Skeletal muscle tissue (tissue), 4 donors: ENCODE results near the gene OSGEP. TPM values are rescaled to one million over a fixed set of nuclear protein-coding genes. Genes with fewer than 3 reads are reported as not detected.

Source experiments
- H3K27ac ChIP-seq: one replicate; pipeline ENCODE4 v1.7.0; 2013; ENCODE audit warnings: mild to moderate bottlenecking, low read depth, low read length, inconsistent platforms
- H3K27me3 ChIP-seq, 3 donors: one replicate each; pipeline ENCODE4 v1.7.0; 2013; ENCODE audit warnings: low read length in 3 of 3; ENCODE audit not compliant: control insufficient read depth in 3 of 3, insufficient read depth in 3 of 3
- H3K36me3 ChIP-seq, 3 donors: one replicate each; pipeline ENCODE4 v1.7.0; 2013; ENCODE audit warnings: low read length in 3 of 3; ENCODE audit not compliant: control insufficient read depth in 3 of 3, insufficient read depth in 3 of 3
- H3K4me1 ChIP-seq, 3 donors: one replicate each; pipeline ENCODE4 v1.7.0; 2013; ENCODE audit warnings: low read length in 3 of 3, mild to moderate bottlenecking in 3 of 3; ENCODE audit not compliant: control insufficient read depth in 3 of 3, insufficient read depth in 3 of 3
- H3K4me3 ChIP-seq, 3 donors: one replicate each; pipeline ENCODE4 v1.7.0; 2013; ENCODE audit warnings: low read length in 3 of 3
- H3K9ac ChIP-seq, 3 donors: one replicate each; pipeline ENCODE4 v1.7.0; 2013; ENCODE audit warnings: low read length in 3 of 3, mild to moderate bottlenecking in 3 of 3, moderate library complexity in 2 of 3, low read depth in 1 of 3
- H3K9me3 ChIP-seq, 3 donors: one replicate each; pipeline ENCODE4 v1.7.0; 2013; ENCODE audit warnings: low read length in 3 of 3; ENCODE audit not compliant: control insufficient read depth in 3 of 3
- total RNA-seq: library from RNA; depleted of rRNA; stranded (reverse); fragments of >200 nt; gene quantifications from one replicate; pipeline ENCODE4 v1.2.3, GENCODE V29; 2014
- donor health status: Osteomylitis.

Gene OSGEP
- total RNA-seq, 1 donor from 2014 or later, result 26.6 TPM

- H3K9ac ChIP-seq, result no peak overlapping the region
- H3K4me3 ChIP-seq, result no peak overlapping the region
- no peak overlapping the region for H3K27ac ChIP-seq
- no peaks in the 10 kb centered on the region for H3K9me3 ChIP-seq
- peaks cover 0 to 4% (median 3%) of the 10 kb centered on the region in 3 donors for H3K4me1 ChIP-seq
- no peaks in the 10 kb centered on the region for H3K27me3 ChIP-seq
- H3K36me3 ChIP-seq, result peaks cover 7 to 13% (median 8%) of the 10 kb centered on the region in 3 donors
Measured at GRCh38 chr14:20421267-20421666, 33.3 kb downstream of the OSGEP start.

GRCh38 chr14:20419419-20419818 is 35.2 kb downstream of the OSGEP start:
- H3K27ac ChIP-seq, result no peak overlapping the region

DNA sequence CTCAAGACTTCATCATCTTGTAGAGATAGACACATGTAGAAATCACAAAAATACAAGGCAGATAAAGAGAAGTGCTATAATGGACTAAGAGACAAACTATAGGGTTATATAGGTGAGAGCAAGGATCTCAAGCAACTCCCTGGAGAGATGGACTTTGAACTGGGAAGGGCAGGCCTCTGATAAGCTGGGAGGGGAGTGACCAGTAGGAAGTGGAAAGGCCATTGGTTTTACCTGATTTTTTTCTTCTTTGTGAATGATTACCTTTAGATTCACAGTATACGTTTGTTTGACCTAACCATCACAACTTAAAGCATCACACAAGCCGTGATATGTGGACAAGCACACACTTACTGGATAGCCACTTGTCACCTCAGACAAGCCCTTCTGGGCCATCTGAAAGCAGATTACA is 36.1 kb downstream of the OSGEP start:
- H3K9ac ChIP-seq, result no peak overlapping the region
- H3K36me3 ChIP-seq, result no peaks in the 10 kb centered on the region
- H3K4me1 ChIP-seq, result peaks cover 3 to 10% (median 5%) of the 10 kb centered on the region in 3 donors
- no peaks in the 10 kb centered on the region for H3K27me3 ChIP-seq
- no peak overlapping the region for H3K4me3 ChIP-seq
- H3K27ac ChIP-seq, result no peak overlapping the region
- no peaks in the 10 kb centered on the region for H3K9me3 ChIP-seq

More at GRCh38 chr14:20419419-20419818, 35.2 kb downstream of the OSGEP start:
- no peaks in the 10 kb centered on the region for H3K27me3 ChIP-seq
- H3K9me3 ChIP-seq, result no peaks in the 10 kb centered on the region
- H3K4me1 ChIP-seq, result peaks cover 0 to 4% (median 3%) of the 10 kb centered on the region in 3 donors
- no peak overlapping the region for H3K4me3 ChIP-seq
- no peak overlapping the region for H3K9ac ChIP-seq
- no peaks in the 10 kb centered on the region for H3K36me3 ChIP-seq

DNA sequence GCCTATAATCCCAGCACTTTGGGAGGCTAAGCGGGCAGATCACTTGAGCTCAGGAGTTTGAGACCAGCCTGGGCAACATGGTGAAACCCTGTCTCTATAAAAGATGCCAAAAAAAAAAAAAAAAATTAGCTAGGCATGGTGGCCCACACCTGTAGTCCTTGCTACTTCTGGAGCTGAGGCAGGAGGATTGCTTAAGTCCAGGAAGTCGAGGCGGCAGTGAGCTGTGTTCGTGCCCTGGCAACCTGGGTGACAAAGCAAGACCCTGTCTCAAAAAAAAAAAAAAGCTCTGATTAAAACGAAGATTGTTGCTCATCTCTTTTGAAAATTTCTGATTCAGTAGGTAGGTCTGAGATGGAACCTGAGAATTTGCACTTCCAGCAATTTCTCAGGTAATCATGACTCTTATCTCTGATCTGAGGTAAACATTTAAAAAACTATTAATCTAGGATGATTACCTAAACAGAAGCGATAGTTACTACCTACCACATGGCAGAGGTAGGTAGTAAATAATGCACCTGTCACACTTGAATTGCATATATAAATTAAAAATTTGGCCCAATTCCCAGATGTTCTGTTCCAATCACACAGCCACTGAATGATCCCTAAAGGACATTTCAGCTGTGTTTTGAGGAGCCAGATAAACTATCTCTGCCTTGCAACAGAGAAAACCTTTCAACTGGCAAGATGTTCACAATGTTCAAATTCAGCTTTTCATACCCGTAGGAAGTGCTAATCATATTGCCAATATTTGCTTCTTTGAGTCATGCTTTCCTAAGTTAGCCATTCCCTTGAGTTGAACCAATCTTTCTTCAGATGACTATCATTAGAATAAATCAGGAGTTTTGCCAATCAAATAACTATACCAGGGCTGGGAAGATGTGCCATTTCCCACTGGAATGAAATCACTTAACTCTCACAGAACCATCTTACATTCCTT is 37.1 kb downstream of the OSGEP start:
- H3K4me1 ChIP-seq, result peaks cover 3 to 16% (median 5%) of the 10 kb centered on the region in 3 donors
- no peak overlapping the region for H3K4me3 ChIP-seq
- H3K27me3 ChIP-seq, result no peaks in the 10 kb centered on the region
- no peak overlapping the region for H3K9ac ChIP-seq
- no peaks in the 10 kb centered on the region for H3K36me3 ChIP-seq
- no peak overlapping the region for H3K27ac ChIP-seq
- H3K9me3 ChIP-seq, result no peaks in the 10 kb centered on the region

GRCh38 chr14:20416223-20416622 is 38.4 kb downstream of the OSGEP start:
- H3K36me3 ChIP-seq, result no peaks in the 10 kb centered on the region
- H3K27me3 ChIP-seq, result no peaks in the 10 kb centered on the region
- H3K4me3 ChIP-seq, result no peak overlapping the region
- no peaks in the 10 kb centered on the region for H3K9me3 ChIP-seq
- no peak overlapping the region for H3K9ac ChIP-seq
- peaks cover 7 to 19% (median 7%) of the 10 kb centered on the region in 3 donors for H3K4me1 ChIP-seq
- H3K27ac ChIP-seq, result no peak overlapping the region

DNA sequence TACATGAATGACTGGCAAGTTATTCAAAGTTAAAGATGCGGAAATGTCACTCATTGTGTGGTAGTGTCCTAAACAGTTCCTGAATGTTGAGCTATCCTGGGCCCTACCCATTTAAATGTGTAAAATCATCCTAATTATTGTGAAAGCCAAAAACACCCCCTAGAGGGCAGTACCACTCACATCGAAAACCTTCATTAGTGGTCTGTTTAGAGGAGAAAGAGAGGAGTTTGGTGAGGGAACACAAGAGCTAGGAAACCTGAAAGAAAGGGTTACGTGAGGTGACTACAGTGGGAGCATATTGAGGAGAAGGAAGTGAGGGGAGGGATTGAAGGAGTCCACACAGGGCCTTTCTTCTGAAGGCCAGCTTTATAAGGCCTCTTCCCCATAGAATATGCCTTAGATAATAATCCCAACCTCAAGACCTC is 38.8 kb downstream of the OSGEP start:
- H3K36me3 ChIP-seq, result no peaks in the 10 kb centered on the region
- H3K27ac ChIP-seq, result no peak overlapping the region
- H3K27me3 ChIP-seq, result no peaks in the 10 kb centered on the region
- no peak overlapping the region for H3K9ac ChIP-seq
- H3K4me3 ChIP-seq, result no peak overlapping the region
- H3K4me1 ChIP-seq, result peaks cover 7 to 19% (median 7%) of the 10 kb centered on the region in 3 donors
- no peaks in the 10 kb centered on the region for H3K9me3 ChIP-seq

DNA sequence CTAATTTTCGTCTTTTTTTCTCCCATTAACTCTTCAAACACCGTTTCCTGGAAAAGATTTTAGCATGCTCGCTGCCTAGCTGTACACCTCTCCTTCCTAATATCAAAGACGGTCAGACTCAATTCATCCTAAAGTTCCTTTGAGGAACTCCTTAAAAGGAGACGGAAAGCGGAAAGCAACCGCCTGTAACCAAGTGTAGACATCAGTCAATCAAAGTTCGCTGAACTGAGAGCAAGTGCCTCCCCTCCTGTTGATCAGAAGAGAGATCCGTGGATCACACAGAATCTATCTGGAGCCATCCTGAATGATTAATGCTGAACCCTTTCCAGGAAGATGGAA is 40.9 kb downstream of the OSGEP start:
- H3K9me3 ChIP-seq, result no peaks in the 10 kb centered on the region
- peak overlapping the region; percentile 88 to 97 (median 93) for H3K9ac ChIP-seq
- H3K4me1 ChIP-seq, result peaks cover 9 to 21% (median 13%) of the 10 kb centered on the region in 3 donors
- H3K36me3 ChIP-seq, result no peaks in the 10 kb centered on the region
- H3K27ac ChIP-seq, result peak overlapping the region; percentile 91
- peak overlapping the region; percentile 79 to 95 (median 92) for H3K4me3 ChIP-seq
- H3K27me3 ChIP-seq, result no peaks in the 10 kb centered on the region

- H3K4me3 ChIP-seq, result peak within 1 kb of the TSS; percentile 79 to 95 (median 92)
- H3K9me3 ChIP-seq, result no peaks in the 10 kb centered on the region
- peaks cover 13 to 25% (median 14%) of the 10 kb centered on the region in 3 donors for H3K4me1 ChIP-seq
- peaks cover under 1 to 2% (median 2%) of the 10 kb centered on the region in 3 donors for H3K36me3 ChIP-seq
- peak within 1 kb of the TSS; percentile 88 to 97 (median 93) for H3K9ac ChIP-seq
- no peaks in the 10 kb centered on the region for H3K27me3 ChIP-seq
- peak within 1 kb of the TSS; percentile 91 for H3K27ac ChIP-seq
Measured at GRCh38 chr14:20412876-20413743, 41.5 kb downstream of the OSGEP start, which contains the start of gene TEP1. TEP1 (minus strand) TSS chr14:20413501; CDS start chr14:20408439, 5,062 bp downstream.

- H3K9ac ChIP-seq, result peak overlapping the region; percentile 88 to 97 (median 93)
- H3K9me3 ChIP-seq, result no peaks in the 10 kb centered on the region
- no peaks in the 10 kb centered on the region for H3K27me3 ChIP-seq
- H3K27ac ChIP-seq, result peak overlapping the region; percentile 91
- H3K4me1 ChIP-seq, result peaks cover 15 to 30% (median 16%) of the 10 kb centered on the region in 3 donors
- H3K36me3 ChIP-seq, result peaks cover 8 to 9% (median 8%) of the 10 kb centered on the region in 3 donors
- peak overlapping the region; percentile 79 to 95 (median 92) for H3K4me3 ChIP-seq
Measured at GRCh38 chr14:20412411-20412810, 42.2 kb downstream of the OSGEP start.
